H7 (cell line): ENCODE measurements around the gene GALNT18. TPM values are rescaled to one million over a fixed set of nuclear protein-coding genes. Genes with fewer than 3 reads are reported as not detected.

Source experiments
- DNase-seq: peaks from one replicate; pipeline ENCODE4 v3.0.0; 2012
- H3K27me3 ChIP-seq: 2 replicates; pipeline ENCODE4 v1.6.0; 2011; ENCODE audit warnings: mild to moderate bottlenecking, low read length; ENCODE audit not compliant: control insufficient read depth, insufficient read depth
- H3K36me3 ChIP-seq: replicated peaks from 2 replicates; pipeline ENCODE4 v1.5.1; 2011; ENCODE audit warnings: low read length; ENCODE audit not compliant: control insufficient read depth, insufficient read depth
- H3K4me3 ChIP-seq: 2 replicates; pipeline ENCODE4 v1.5.1; 2011; ENCODE audit warnings: low read depth, mild to moderate bottlenecking, control low read depth, low read length, moderate library complexity; ENCODE audit not compliant: insufficient read depth
- total RNA-seq: library from RNA; depleted of rRNA; stranded (reverse); fragments of >200 nt; shearing (Covaris generic); gene quantifications from 2 replicates; pipeline ENCODE4 v1.2.3, GENCODE V29; 2014

The GALNT18 gene
- total RNA-seq, 1 experiment from 2014 or later: 1.9 TPM

DNA sequence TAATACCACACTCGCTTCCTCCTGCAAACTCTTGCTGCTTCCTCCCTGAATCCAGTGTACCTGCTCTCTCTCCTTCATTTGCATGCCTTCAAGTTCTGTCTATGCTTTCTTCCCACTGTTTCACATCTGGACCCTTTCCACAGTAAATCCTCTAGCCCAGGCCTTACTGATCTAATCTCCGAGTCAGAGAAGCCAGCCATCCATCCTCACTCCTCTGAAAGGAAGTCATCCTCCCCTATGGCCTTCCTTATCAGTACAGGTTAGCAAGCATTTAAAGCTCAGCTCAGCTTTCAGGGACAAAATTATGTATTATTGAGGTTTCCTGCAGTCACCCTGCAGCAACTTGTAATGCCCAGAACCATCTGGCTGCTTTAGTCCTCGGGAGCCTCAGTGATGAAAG is 116.1 kb downstream of the GALNT18 start:
- Histone ChIP-seq H3K27me3 (no peaks in the 10 kb centered on the region; the same call in 1 of the 2 replicates), H3K36me3 (no peaks in the 10 kb centered on the region), H3K4me3 (no peak overlapping the region)
- no peak for DNase-seq

DNA sequence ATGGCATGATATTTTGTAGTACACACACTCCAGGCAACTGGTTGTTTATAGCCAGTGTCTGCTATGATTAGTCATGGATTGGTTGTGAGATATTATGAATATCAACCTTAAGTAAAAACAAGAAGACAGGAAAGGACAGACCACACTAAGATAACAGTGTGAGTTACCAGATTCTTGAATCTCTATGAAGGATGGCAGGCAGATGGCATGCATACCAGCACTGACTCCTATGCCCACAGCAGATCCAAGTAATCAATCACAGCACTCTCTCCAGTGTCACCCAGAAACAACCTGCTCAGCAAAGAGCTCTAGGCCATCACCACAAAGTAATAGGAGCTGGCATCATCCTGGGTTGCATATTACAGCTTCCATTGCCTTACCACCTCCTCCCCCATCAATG is 116.6 kb downstream of the GALNT18 start:
- H3K4me3 ChIP-seq: no peak overlapping the region
- no peak for DNase-seq
- no peaks in the 10 kb centered on the region for H3K36me3 ChIP-seq
- H3K27me3 ChIP-seq: no peaks in the 10 kb centered on the region; the same call in 1 of the 2 replicates

DNA sequence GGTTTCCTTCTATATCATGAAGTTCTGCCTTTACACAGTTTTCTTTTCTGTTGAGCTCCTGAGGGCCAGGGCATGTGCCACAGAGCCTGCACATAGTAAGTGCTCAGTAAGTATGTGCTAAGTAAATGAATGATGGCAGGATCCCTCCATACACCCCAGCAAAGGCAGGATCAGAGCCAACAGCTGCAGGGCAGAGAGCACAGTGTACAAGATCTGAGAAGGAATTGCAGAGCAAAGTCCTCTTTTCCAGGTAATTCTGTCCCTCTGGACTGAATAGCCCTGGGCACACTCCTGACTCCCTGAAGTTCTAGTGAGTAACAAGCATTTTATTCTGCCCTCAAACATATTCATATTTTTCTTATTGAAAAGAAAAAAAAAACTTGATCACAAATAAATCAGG is 117.7 kb downstream of the GALNT18 start:
- H3K4me3 ChIP-seq: no peak overlapping the region
- H3K36me3 ChIP-seq: no peaks in the 10 kb centered on the region

DNA sequence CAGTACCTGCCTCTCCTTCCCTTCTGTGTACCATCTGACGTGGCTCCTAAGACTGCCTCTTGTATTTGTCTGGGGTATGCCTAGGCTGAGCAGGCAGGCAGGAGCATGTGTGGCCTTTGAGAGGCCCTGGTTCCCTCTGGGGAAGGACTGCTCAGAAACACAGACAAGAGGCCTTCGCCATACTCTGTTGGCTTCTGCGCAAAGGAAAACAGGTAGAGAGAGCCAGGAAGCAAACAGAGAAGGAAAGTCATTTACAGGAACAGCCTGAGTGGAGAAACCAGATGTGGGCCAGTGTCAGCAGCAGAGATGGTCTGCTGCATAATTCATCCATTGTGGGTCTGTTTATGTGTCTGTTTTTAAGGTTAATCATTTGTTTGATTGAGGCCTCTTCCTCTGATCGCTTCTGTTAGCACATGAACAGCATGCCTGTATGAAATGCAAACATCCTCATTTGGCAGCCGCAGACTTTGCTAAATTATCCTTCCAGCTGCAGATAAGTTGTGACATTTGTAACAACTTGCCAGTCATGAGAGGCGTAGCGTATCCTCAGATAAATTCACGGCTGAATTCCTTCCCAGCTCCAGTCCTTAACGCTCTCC is 119.4 kb downstream of the GALNT18 start:
- DNase-seq: no peak
- Histone ChIP-seq H3K27me3 (no peaks in the 10 kb centered on the region), H3K4me3 (no peak overlapping the region), H3K36me3 (no peaks in the 10 kb centered on the region)

More for the DNA sequence above, 117.7 kb downstream of the GALNT18 start:
- no peak for DNase-seq
- H3K27me3 ChIP-seq: no peaks in the 10 kb centered on the region

DNA sequence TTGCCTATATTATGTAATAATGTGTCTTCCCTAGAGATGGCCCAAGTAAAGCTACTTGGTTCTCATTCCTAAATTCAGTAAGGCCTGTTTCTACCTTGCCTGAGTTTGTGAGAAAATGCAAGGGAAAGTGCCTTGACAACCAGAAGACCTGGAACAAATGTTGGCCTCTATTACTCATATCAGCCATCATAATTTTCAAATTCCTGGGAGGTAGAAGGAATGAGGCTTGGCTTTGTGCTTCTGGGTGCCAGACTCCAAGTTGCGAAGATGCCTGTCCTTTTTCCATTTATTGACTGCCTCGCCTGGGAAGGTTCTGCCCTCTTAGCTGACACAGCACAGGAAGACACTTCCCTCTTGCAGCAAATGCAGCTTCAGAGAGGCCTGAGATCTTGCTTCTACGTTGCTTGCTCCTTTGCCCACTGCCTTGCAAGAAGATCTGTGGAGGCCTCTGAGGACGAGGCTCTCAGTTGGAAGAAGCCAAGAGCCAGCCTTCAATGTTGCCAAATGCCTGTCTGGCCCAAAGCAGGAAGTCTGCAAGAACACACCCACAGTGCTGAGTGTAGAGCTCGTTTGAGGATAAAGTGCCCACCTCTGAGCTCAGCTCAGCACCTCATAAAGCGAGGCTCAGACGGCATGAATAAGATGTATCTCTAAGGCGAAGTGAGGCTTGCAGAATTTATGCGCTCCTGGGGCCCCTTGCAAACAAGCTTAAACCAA is 120.1 kb downstream of the GALNT18 start:
- Histone ChIP-seq H3K27me3 (no peaks in the 10 kb centered on the region), H3K4me3 (no peak overlapping the region), H3K36me3 (no peaks in the 10 kb centered on the region)
- no peak for DNase-seq

DNA sequence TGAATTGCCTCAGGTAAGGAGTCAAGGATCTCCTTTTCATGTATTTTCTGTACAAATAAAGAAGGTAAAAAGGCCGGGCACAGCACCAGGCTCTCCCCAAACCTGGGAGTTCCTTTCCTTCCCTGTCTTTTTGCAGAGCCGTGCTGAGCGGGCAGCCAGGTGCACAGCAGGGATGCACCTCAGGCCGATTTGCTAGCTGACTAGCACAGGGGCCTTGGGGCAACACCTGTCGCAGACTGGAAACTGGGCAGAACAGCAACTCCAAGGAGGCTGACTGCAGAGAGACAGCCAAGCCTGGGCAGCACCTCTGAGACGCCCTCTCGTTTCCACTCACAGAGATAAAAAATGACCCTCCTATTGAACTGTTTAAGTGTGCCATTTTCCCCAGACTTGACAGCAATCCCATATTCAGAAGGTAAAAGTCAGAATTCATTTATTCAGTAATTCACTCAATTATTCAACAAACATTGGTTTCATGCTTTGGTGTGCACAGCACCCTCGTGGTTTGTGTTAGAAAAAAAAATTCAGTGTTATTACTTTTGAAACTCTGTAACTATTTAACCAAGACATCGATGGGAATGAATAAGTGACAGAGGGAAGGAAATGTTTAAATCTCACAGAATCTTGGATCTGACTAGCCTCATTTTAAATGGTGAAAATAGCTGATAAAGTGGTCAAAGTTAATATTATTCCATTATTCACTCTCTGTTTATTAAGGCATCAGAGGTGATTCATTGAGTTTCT is 120.9 kb downstream of the GALNT18 start:
- H3K4me3 ChIP-seq: no peak overlapping the region
- no peaks in the 10 kb centered on the region; the same call in 1 of the 2 replicates for H3K27me3 ChIP-seq
- DNase-seq: no peak
- no peaks in the 10 kb centered on the region for H3K36me3 ChIP-seq

DNA sequence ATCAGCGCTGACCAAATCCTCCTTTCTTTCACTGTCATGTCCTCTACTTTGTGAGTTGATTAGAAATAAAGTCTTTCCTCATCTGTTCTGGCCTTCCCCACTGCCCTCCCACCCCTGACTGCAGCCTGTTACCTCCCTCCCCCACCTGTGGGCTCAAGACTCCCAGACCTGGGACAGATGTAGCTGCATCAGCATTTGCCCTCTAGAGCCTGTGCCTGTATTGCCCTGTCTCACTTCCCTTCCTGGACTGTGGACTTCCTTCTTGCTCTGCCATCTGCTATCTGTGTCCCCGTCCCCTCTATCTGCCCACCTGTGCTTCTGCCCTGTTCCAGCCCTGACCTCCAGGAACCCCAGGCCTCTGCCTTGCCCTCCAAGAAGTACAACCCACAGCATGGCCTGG is 122.5 kb downstream of the GALNT18 start:
- Histone ChIP-seq H3K4me3 (no peak overlapping the region), H3K36me3 (no peaks in the 10 kb centered on the region), H3K27me3 (no peaks in the 10 kb centered on the region; the same call in 1 of the 2 replicates)
- no peak for DNase-seq

DNA sequence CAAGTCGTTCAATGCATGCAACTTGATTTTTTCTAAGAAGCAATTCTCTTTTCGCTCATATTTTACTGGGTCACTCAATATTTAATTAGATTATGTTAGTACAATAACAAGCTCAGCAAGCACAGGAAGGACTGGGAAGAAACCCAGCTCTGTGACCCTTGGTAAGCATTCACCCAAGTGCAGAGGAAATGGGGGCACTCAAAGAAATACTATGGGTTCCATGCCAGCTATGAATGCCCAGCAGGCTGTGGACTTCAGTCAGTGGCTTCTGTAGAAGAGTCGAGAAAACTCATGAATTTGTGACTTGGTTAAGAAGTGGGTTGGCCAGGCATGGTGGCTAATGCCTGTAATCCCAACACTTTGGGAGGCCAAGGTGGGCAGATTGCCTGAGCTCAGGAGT is 123.6 kb downstream of the GALNT18 start:
- no peaks in the 10 kb centered on the region for H3K36me3 ChIP-seq
- H3K4me3 ChIP-seq: no peak overlapping the region
- no peaks in the 10 kb centered on the region; the same call in 1 of the 2 replicates for H3K27me3 ChIP-seq
- no peak for DNase-seq

DNA sequence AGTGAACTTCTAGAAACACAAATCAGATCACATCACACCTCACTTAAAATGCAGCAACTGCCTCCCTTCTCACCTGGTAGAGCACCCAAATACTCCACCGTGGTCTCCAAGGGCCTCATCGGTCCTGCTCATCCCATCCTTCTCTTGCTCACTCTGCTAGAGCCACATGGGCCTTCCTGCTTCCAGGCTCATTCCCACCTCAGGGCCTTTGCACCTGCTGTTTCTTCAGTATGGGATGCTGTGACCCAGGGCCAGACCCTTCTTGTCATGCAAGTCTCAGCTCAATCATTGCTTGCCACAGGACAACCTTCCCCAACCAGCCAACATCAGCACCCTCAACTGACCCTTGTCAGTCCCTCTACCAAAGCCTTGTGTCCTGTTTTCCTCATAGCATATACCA is 124.9 kb downstream of the GALNT18 start:
- DNase-seq: no peak
- Histone ChIP-seq H3K27me3 (no peaks in the 10 kb centered on the region; the same call in 1 of the 2 replicates), H3K36me3 (no peaks in the 10 kb centered on the region), H3K4me3 (no peak overlapping the region)

DNA sequence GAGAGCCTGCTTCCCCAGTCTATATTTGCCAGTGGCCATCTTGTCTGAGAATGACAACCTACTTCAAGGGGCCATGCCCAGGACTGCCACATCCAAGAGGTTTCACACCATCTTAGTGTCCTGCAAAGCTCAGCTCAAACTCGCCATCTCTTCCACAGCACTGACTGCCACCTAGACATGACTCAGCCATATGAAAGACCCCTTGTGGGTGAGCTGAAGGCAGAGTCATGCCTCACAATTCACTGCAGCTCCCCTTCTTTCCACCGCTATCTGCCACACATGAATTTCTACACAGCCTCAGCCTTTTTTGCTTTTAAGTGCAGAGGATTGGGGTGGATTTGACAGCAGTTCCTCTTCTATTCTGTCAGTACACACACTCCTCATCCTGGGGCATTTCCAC is 127.5 kb downstream of the GALNT18 start:
- Histone ChIP-seq H3K4me3 (no peak overlapping the region), H3K27me3 (no peaks in the 10 kb centered on the region; the same call in 1 of the 2 replicates), H3K36me3 (no peaks in the 10 kb centered on the region)
- DNase-seq: no peak

DNA sequence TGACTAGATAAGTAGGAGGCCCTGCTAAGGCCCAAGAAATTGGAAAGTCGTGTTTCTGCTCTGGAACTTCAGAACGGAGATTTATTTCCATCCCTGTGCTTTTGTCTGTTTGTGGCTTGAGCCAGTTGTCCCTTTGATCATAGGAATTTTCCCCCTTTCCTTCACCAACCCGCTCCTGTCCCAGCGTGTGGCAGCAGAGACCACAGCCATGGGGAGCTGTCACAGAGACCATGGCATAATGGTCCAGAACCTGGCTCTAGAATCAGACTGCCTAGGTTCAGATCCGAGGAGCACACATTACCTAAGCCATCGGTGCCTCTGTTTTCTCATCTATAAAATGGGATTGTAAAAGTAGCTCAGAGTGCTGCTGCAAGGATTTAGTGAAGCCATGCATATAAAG is 128.1 kb downstream of the GALNT18 start:
- H3K36me3 ChIP-seq: no peaks in the 10 kb centered on the region

DNA sequence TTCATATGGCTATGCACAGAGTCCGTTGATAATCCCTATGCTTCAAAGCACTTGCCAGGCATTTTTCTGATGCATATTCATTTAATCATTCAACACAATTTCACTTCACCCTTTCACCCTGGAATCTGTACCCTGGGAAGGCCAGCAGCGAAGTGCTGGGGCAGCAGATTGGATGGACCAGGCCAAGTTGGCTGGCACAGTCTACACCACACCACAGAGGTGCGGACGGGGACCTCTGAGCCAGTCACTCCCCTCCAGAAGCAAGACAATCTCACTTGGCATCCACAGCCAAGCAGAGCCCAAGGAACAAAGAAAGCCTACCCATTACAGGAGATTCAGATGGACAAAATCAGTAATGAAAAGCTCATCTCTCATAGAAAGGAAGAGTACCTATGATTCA is 130.2 kb downstream of the GALNT18 start:
- Histone ChIP-seq H3K36me3 (no peaks in the 10 kb centered on the region), H3K4me3 (no peak overlapping the region), H3K27me3 (no peaks in the 10 kb centered on the region; the same call in 1 of the 2 replicates)
- no peak for DNase-seq

More for the DNA sequence above, 128.1 kb downstream of the GALNT18 start:
- no peak for DNase-seq
- Histone ChIP-seq H3K4me3 (no peak overlapping the region), H3K27me3 (no peaks in the 10 kb centered on the region; the same call in 1 of the 2 replicates)

DNA sequence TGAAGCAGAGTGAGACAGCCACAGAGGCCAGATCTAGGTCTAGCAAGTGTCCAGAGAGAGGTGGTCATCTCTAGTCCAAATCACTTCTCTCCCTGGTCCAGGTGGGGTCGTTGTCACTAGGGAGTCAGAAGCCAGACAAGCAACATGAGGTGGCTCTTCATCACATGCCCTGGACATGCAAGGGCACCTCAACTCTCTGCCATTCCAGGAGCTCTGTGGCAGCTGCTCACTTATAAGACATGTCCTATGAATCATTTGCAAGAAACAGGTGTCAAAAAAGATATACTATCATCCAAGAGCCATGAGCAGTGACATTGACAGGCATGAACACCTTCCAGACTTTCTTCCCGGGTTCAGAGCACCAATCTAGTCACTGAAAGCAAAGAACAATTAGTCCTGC is 130.8 kb downstream of the GALNT18 start:
- Histone ChIP-seq H3K36me3 (no peaks in the 10 kb centered on the region), H3K4me3 (no peak overlapping the region), H3K27me3 (no peaks in the 10 kb centered on the region)
- DNase-seq: no peak

DNA sequence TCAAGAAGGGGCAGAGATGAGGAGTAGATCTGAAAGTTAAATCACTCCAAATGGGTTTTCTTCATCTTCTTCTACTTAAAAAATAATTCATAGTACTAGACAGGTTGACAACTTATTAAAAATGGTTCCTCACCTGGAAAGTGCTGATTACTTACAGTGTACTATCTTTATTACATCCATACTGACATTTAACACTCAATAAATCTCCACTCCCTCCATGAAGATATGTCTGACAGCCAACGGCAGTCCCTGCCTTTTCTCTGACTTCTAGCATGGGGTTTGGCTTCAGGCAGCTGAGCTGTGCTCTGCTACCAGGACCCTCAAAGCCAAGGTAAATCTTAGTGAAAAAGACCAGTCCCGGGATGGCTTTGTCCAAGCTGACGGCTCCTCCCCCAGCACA is 135.4 kb downstream of the GALNT18 start:
- no peaks in the 10 kb centered on the region for H3K36me3 ChIP-seq
- H3K4me3 ChIP-seq: no peak overlapping the region
- H3K27me3 ChIP-seq: no peaks in the 10 kb centered on the region; the same call in 1 of the 2 replicates
- DNase-seq: no peak

DNA sequence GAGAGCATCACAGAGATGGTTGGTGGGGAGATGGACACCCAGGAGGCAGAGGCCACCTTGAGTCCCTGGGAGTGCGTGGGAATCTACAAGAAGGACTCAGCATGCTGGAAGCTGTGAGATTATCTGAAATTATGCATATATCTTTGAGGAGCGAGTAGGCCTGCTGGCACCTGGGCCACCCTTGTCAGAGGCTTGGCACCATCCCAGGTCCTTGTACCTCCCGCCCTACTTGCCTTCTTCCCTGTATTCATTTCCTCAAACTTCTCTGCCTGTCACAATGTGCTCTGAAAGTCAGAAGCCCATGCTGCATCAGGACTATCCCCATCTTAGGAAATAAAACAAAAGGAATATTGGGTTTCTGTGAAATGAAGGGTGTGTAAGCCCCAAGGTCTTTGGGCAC is 135.8 kb downstream of the GALNT18 start:
- Histone ChIP-seq H3K36me3 (no peaks in the 10 kb centered on the region), H3K27me3 (no peaks in the 10 kb centered on the region; the same call in 1 of the 2 replicates), H3K4me3 (no peak overlapping the region)
- no peak for DNase-seq
